ENCODE data around the gene HACL1. TPM values are rescaled to one million over a fixed set of nuclear protein-coding genes. Genes with fewer than 3 reads are reported as not detected.

Gene HACL1
- total RNA-seq, 4 donors from 2014 or later: 22.5 to 50.1 (median 33.0) TPM

DNA sequence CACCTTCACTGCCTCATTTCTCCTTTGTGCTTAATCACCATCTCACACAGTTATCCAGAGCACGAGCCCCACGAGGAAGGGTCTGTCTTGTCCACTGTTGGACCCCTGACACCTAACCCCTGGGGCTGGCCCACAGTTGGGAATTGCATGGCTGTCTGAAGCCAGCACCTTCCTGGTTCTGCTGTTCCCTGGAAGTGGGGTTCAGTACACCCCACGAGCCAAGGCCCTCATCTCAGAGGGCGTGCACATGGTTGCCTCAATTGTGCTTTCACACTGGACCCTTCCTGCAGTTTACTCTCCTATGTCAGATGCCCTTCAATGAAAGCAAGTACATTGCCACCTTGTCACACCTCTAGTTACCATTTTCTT lies 30.8 kb upstream of the HACL1 start:
- Histone ChIP-seq H3K4me1 (peaks cover 0 to 18% (median 0%) of the 10 kb centered on the region in 4 donors), H3K4me3 (no peak overlapping the region), H3K27me3 (no peaks in the 10 kb centered on the region), H3K36me3 (no peaks in the 10 kb centered on the region), H3K9me3 (no peaks in the 10 kb centered on the region), H3K27ac (no peak overlapping the region)
- TF ChIP-seq, protein P1, sequence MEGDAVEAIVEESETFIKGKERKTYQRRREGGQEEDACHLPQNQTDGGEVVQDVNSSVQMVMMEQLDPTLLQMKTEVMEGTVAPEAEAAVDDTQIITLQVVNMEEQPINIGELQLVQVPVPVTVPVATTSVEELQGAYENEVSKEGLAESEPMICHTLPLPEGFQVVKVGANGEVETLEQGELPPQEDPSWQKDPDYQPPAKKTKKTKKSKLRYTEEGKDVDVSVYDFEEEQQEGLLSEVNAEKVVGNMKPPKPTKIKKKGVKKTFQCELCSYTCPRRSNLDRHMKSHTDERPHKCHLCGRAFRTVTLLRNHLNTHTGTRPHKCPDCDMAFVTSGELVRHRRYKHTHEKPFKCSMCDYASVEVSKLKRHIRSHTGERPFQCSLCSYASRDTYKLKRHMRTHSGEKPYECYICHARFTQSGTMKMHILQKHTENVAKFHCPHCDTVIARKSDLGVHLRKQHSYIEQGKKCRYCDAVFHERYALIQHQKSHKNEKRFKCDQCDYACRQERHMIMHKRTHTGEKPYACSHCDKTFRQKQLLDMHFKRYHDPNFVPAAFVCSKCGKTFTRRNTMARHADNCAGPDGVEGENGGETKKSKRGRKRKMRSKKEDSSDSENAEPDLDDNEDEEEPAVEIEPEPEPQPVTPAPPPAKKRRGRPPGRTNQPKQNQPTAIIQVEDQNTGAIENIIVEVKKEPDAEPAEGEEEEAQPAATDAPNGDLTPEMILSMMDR (IDR thresholded peaks at IDR 0.05): no peak
- DNase-seq: no peak

DNA sequence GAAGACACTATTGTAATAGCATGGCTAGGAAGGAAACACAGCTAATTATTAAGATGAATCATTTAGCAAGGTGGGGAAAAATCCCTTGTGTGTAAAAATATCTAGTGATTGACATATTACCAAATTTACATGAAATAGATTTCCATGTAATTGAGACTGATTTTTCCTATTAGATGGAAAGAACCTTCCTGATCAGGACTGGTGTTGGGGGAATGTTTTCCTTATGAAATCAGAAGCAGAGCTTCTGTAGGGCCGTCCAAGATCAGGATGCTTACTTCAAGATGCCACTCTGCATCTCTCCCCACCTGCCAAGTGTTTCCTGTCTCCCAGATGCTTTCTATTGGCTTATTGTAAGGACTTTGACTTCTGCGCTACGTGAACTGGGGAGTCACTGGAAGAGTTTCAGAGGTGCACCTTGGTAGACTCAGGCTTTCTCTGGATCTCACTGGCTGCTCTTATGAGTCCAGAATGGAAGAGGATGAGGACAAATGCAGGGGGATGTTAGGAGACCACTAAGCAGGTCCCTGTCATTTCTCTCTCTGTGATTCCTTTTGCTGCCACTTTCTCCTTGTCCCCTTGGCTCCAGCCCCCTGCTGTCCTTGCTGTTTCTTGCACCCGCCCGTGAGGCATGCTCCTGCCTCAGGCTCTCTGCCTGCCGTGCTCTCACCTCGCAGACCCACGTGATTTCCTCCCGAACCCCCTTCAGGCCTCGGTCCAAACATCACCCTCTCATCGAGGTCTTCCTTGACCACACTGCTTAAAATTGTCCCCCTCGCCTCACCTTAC lies 30.2 kb upstream of the HACL1 start:
- Histone ChIP-seq H3K36me3 (no peaks in the 10 kb centered on the region), H3K4me1 (peaks cover 0 to 18% (median 0%) of the 10 kb centered on the region in 4 donors), H3K9me3 (no peaks in the 10 kb centered on the region), H3K27me3 (no peaks in the 10 kb centered on the region), H3K27ac (no peak overlapping the region), H3K4me3 (no peak overlapping the region)
- no peak for TF ChIP-seq POLR2A (IDR thresholded peaks at IDR 0.05)
- TF ChIP-seq, protein P1 (IDR thresholded peaks at IDR 0.05): no peak
- no peak for DNase-seq

DNA sequence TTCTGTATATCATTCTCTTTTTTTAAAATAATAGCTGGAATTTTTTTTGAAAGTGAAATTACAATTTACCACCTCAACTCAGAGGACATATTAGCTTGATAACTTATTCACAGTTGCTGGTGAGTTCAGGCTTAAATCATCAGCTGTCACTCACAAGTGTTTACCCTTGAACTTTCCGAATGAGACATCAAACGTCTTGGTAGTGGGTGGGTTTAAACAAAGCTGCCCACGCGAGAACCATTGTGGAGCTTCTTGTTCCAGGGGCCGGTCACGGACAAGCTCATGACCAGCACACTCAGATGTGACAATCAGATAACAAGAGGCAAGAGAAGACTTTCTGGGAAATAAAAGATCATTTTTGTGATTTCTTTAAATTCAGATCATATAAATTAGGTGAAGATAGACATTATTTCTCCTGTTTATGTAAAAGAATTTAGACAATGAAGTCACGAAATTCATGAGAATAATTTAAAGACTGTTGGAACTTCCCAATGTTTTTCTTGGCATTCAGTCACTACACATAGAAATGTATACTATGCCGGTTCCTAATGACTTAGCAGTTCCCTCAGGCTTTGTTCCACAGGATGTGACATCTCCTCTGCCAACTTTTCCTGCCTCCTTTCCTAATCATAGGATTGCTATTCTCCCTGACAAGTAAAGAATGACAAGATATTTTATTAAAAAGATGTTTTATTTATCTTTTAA lies 29.4 kb upstream of the HACL1 start:
- Histone ChIP-seq H3K36me3 (no peaks in the 10 kb centered on the region), H3K27ac (peak overlapping the region in 2 of 4 donors; percentile 11 to 15), H3K27me3 (no peaks in the 10 kb centered on the region), H3K4me3 (peak overlapping the region in 1 of 4 donors; percentile 30), H3K9me3 (no peaks in the 10 kb centered on the region), H3K4me1 (peaks cover 0 to 18% (median 0%) of the 10 kb centered on the region in 4 donors)
- TF ChIP-seq, protein P1 (IDR thresholded peaks at IDR 0.05): no peak
- TF ChIP-seq POLR2A (IDR thresholded peaks at IDR 0.05): no peak
- DNase-seq: no peak

DNA sequence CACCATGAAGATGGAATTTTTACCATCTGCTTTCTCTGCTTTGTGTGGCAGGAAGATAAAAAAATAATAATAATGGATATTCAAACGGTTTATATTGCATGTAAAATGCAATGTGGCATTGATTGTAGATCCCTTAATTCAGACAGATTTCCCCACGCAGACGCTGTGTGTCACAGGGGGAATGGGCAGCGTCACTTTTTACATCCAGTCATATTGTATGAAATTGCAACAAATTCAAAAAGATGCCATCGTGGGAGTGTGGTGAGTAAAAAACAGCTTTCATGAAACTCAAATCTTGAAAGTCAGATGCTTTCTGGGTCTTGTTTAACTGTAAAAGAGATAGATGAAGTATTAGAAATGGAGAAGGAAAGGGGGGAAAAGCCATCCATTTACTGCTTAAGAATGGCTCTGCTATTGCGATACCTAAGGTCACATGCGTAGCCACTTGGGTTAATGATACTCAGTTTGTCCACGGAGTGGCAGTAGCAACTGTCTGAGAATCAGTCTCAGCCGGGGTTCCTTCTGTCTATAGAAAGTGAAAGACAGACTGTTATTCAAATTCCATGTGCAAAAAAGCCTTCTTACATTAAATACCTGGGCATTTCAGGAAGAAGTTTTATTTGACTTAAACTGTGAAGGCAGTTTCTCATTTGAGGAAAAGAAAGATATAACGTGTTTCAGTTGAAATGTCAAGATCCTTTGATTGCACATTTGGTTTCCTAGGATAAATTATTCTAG lies 28.7 kb upstream of the HACL1 start:
- no peaks in the 10 kb centered on the region for H3K9me3 ChIP-seq
- H3K27me3 ChIP-seq: no peaks in the 10 kb centered on the region
- TF ChIP-seq, protein P1 (IDR thresholded peaks at IDR 0.05): peak; percentile 53 to 92 (median 82)
- no peak for TF ChIP-seq POLR2A (IDR thresholded peaks at IDR 0.05)
- DNase-seq: peak in 2 of 3 donors; percentile 57 to 87
- peak overlapping the region in 1 of 4 donors; percentile 30 for H3K4me3 ChIP-seq
- peaks cover 0 to 18% (median 0%) of the 10 kb centered on the region in 4 donors for H3K4me1 ChIP-seq
- H3K27ac ChIP-seq: peak overlapping the region in 2 of 4 donors; percentile 11 to 15
- H3K36me3 ChIP-seq: no peaks in the 10 kb centered on the region

DNA sequence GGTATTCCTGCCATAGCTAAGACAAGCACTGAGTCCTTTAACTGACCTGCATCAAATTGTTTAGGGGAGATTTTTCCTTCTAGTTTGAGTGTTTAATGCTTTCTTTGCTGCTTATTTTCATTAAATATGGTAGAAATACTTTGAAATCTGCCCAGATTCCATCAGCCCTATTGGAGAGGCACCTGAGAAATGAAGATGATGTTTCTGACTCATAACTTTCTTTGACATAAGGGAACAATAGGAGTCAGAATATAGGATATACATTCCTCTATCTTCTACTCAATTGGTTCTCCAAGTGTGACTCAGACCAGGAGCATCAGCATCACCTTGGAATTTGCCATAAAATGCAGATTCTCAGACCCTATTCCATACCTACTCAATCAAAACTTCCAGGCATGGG lies 27.6 kb upstream of the HACL1 start:
- no peak for DNase-seq
- no peaks in the 10 kb centered on the region for H3K9me3 ChIP-seq
- H3K4me3 ChIP-seq: no peak overlapping the region
- TF ChIP-seq POLR2A (IDR thresholded peaks at IDR 0.05): no peak
- TF ChIP-seq, protein P1 (IDR thresholded peaks at IDR 0.05): no peak
- H3K4me1 ChIP-seq: peaks cover 0 to 11% (median 0%) of the 10 kb centered on the region in 4 donors
- no peak overlapping the region for H3K27ac ChIP-seq
- H3K27me3 ChIP-seq: no peaks in the 10 kb centered on the region
- H3K36me3 ChIP-seq: no peaks in the 10 kb centered on the region
